ENCODE results near the gene CDC37L1.

Gene CDC37L1

DNA sequence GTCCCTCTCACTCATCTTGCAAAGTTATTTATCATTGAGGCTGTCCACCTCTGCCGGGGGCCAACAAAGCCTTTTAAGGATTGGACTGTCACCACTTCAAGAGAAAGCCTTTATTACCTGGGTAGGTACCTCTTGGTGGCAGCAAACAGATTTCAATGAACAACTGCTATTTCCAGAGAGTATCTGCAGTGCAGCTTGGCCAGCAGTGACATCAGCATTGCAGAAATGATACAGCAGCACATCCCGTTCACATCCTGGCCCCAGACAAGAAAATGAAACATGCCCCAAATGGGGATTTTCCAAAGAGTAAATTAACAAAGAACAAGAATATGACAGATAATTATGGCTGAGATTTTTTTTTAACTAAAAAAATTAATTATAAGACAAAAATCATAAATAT, 10.8 kb upstream of the CDC37L1 start:
- DNase-seq (ENCODE audit: low read depth, low spot score) = no peak

DNA sequence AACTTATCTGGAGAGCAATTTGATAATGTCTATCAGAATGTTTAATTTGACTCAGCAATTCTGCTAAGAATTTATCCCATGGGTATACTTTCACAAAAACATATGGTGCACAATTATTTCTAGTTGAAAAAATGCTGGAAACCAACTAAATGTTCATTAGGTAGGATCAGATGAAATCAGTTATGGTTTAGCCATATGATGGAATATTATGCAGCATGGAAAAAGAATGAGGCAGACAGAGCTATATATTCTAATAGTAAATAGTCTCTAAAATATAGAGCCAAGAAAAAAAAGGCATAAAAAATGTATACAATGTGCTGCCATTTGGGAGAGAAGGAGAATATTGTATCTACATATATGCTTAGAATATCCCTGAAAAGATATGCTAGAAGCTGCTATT, 9.5 kb upstream of the CDC37L1 start:
- DNase-seq (ENCODE audit: low read depth, low spot score) = no peak

DNA sequence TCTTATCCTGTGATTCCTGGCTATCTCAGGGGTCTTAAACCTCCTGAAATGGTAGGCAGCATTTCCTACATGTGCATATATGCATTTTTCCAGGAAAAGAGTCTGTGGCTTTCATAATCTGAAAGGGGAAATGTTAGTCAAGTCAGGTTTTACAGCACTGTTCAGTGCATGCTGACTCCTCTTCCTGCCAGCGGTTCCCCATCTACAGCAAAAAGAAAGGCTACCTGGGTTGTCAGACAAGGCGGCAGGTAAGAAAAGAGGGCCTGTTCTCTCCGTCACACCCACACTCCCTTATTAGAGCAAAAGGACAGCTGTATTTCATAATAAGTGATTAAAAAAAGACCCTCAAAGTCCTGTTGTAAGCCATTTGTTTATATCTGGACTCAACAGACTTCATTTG, 8.8 kb upstream of the CDC37L1 start:
- no peak for DNase-seq (ENCODE audit: low read depth, low spot score)

DNA sequence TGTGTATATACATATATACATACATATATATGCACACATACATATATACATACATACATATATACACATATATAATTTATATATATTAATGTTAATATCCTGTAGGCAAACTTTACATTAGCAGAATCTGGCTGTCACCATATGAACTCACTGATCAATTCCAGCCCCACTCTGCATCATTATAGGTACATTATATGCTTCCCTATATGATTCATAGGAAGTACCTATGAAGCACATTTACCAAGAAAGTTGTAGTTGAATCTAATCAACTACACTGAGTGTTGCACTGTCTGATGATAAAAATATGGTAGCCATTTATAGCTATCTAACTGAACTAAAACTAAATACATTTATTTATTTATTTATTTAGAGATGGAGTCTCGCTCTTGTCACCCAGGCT, 7.6 kb upstream of the CDC37L1 start:
- DNase-seq (ENCODE audit: low read depth, low spot score) = no peak

DNA sequence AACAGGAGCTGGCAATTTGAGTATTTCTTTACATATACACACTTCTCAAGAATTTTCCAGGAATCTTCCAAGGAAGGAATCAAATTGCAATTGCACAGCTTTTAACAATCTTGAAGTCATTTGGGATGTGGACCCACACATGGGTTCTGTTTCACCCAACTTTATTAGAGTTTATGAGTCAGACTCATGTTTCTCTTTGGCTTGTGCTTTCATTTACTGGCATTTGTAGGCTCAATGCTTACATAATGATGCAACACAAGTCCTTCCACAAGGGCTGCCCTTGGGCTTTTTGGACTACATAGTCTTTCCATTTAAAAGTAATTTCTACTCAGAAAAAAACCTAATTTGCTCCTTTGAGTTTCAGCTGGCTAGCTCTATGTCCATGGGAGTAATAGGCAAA, 4.6 kb upstream of the CDC37L1 start:
- no peak for DNase-seq (ENCODE audit: low read depth, low spot score)

DNA sequence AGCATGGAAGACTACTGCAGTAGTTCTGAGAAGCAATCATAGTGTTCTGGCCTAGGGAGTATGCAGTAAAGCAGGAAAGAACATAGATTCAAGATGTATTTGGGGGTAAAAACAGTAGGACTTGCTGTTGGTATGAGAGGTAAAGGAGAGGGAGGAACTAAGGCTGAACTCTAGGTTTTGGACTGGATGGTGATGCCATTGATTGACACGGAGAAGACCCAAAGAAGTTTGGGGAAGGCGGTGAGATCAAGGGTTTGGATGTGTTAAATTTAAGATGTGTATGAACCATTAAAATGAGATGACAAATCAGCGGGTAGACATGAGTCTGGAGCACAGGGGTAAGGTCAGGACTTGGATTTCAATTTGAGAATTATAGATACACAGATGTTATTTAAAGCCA, 2.0 kb upstream of the CDC37L1 start:
- DNase-seq (ENCODE audit: low read depth, low spot score) = no peak

DNA sequence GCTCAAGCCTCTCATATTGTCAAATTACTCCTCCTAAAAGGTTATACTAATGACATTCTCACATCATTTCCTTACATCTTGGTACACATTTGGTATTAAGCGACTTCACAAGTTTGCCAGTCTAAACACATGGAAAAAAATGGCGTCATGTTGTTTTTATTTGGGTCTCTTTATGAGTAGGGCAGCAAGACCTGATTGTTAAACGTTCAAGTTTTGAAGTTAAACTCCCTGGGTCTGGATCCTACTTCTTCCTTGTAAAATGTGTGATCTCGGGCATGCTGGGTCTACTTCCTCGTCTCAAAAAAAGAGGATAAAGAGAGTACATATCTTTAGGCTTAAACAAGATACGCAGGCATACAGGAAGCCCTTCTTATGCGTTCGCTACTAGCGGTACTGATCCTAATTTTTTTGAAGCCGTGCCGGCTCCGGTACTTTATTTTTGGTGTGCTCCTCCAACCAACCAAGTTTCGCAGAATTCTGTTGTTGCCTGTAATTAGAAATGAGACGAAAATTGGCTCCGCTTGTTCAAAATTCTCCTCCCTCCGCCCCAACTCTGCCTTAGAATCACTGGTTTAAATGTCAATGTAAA, 596 bp upstream of the CDC37L1 start:
- no peak for DNase-seq (ENCODE audit: low read depth, low spot score)

DNA sequence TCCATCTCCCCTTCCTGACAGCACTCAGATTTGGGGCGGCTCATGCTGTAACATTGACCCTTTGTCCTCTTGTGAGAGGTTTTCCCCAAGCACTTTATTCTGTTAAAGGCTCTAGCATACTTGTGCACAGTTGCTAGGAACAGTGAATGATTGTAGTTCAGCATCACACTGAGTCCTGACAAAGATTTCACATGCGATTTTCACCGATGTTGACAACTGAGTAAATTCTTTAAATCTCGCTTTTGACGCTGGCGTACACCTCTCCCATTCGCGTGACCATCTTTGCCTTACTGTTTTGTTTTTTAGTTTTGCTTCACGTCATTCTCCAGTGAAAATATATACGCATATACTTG, 780 bp downstream of the CDC37L1 start:
- DNase-seq (ENCODE audit: low read depth, low spot score) = no peak

DNA sequence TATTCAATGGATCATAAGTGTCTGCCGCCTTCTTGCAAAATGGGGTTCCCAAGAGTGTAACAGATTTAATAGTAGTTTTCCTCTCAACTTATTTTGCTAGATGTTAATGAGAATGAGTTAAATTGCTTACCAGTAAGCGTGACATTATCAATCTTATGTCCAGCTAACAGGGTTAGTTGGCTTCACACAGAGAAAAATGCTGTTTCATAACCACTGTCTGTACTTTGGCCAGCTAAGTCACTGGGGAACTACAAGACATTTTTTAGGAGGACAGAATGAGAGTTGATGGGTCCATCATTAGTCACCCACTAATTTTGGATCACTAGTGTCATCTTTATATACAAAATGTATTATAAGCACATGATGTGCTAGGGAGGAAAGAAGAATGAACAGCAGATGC, 1.4 kb downstream of the CDC37L1 start:
- no peak for DNase-seq (ENCODE audit: low read depth, low spot score)

DNA sequence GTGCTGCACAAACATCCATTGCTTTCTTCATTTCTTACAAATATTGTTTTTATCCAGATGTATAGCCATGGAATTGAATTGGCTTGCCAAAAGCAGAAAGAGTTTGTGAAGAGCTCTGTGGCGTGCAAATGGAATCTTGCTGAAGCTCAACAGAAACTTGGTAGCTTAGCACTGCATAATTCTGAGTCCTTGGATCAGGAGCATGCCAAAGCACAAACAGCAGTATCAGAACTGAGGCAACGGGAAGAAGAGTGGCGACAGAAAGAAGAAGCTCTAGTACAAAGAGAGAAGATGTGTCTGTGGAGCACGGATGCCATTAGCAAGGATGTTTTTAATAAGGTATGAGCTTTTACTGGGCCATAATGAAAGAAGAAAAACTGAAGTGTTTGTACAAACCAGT, 5.5 kb downstream of the CDC37L1 start:
- DNase-seq (ENCODE audit: low read depth, low spot score) = no peak

DNA sequence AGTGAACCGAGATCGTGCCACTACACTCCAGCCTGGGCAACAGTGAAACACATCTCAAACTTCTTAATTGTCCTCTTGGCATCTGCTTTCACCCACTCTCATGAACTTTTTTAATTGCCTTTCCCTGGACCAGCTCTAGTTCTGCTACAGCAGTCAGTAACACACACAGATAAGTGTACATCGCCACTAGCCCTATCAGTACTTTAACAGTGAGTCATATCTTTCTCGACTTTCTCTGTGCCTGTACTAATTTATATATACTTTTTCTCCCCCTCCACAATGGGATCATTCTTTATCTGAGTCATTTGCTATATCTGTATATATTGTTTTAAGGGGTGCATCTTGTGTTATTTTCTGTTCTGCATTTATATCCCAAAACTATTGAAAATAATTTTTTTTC, 6.7 kb downstream of the CDC37L1 start:
- no peak for DNase-seq (ENCODE audit: low read depth, low spot score)

DNA sequence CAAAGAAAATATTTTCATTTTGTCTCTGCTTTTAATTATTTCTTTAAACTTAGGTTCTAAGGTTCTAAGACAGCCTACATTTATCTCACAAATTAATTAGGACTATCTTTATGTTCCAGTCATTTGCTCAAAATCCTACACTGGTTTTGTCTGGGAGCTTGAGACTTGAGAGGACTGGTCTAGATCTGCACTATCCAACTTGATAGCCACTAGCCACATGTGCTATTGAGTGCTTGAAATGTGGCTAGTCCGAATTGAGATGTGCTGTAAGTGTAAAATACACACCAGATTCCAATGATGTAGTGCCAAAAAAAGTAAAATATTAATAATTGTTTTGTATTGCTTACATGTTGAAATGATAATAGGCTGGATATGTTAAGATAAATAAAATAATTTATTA, 7.2 kb downstream of the CDC37L1 start:
- no peak for DNase-seq (ENCODE audit: low read depth, low spot score)

DNA sequence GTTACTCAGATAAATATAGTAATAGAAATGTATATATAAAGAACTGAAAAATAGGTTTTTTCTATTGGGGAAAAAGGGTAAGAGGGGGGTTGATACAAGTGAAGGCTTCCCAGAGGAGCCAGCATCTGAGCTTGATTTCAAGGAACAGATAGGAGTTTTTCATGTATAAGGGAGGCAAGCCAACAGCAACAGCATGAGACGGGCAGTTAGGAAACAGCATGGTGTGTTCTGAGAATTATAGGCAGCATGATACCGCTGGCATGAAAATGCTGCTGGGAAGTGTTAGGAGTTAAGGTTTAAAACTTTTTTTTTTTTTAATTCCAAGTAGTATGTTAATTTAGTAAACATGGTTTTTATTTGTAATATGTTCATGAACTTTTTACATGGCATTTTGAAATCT, 9.7 kb downstream of the CDC37L1 start:
- DNase-seq (ENCODE audit: low read depth, low spot score) = no peak

DNA sequence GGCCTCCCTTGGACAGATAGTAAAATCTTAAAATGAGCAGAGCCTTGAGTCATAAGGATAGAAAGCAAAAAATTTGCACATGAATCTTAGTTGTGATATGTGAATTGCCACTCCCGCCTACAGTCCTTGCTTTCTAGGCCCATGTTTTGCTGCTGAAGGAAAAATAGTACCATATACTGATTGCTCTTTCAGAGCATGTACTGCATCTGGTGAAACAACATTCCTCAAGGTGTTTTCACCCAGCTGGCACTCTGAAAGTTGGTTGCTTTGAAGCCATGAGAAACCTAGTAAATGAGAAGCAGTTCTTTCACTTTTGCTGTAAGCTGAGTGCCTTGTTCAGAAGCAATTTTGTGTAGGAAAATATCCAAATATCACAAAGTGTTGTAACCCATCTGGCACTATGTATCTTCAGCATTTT, 10.3 kb downstream of the CDC37L1 start:
- DNase-seq (ENCODE audit: low read depth, low spot score) = no peak

DNA sequence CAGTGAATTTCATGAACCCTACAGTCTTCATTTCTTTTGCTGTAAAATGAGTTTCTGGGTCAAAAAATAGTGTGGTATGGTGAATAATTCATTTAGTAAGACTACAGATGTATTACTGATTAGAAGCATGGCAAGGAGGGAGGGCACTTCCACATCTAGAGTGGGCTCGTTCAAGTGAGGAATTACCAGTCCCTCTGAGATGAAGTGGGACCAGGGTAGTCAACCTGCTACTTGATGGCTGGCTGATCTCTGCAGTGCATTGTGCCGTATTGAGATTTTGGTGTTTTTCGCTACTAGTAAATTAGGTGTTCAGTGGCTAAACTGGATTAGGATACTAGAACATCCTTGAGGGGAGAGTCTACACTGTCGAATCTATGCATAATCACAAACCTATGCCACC, 10.8 kb downstream of the CDC37L1 start:
- no peak for DNase-seq (ENCODE audit: low read depth, low spot score)

DNA sequence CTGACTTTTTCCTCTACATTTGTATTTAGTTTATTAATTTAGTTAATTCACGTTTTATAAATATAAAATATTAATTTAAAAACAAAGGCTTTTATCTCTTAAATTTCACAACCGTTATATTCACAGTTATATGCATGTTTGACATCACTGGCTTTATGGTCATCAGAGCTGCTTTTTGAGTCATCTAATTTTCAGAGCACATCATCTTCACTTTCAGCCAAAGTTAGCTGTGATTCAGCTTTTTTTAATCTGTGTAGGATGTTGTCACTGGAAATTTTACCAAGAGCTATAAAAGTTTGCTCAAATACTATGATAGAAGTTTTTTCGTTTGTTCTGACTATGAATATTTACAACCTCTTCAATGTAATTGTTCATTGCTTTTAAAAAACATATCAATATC, 12.4 kb downstream of the CDC37L1 start:
- no peak for DNase-seq (ENCODE audit: low read depth, low spot score)

DNA sequence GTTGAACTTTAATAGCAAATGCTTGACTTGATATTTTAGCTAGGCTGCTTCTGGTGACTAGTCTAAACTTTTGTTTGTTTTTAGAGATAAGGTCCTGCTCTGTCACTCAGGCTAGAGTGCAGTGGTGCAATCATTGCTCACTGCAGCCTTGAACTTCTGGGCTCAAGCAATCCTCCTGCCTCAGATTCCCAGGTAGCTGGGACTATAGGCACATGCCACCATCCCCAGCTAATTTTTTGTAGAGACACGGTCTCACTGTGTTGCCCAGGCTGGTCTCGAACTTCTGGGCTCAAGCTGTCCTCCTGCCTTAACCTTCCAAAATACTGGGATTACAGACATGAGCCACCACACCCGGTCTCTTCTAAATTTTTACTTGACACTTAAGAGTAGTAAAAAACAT, 20.7 kb downstream of the CDC37L1 start:
- no peak for DNase-seq (ENCODE audit: low read depth, low spot score)

DNA sequence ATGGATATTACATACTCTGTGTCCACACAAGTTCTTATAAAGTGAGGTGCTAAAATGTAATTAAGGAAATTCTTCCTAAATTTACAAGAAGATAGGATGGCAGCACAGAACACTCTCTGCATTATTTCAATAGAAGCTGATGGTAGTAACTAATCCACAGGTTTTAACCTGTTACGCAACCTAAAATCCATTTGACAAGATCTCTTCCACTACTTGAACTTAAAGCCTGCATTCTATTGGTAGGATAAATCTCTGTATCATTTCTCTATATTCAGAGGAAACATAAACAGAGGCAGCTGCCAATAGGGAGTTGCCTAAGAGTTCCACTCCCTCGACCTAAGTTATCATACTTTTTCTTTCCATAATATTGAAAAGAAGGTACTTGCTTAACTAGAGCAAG, 21.6 kb downstream of the CDC37L1 start:
- no peak for DNase-seq (ENCODE audit: low read depth, low spot score)

DNA sequence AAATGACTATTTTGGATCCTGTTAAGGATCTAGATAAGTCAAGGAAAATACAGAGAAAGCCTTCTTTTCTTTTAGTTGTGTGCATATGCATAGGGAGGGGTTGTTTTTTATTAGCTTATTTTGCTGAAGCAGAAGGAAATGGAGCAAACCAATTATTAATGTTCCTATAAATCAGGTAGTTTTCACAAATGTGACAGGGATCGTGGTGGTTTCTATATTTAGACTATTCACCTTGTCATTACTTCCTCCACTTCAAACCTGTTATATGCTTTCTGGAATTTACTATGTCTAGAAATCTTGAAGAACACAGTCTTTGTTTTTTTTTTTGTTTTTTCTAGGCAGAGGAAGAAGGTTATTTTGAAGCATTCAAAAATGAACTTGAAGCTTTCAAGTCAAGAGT, 22.2 kb downstream of the CDC37L1 start:
- DNase-seq (ENCODE audit: low read depth, low spot score) = no peak

DNA sequence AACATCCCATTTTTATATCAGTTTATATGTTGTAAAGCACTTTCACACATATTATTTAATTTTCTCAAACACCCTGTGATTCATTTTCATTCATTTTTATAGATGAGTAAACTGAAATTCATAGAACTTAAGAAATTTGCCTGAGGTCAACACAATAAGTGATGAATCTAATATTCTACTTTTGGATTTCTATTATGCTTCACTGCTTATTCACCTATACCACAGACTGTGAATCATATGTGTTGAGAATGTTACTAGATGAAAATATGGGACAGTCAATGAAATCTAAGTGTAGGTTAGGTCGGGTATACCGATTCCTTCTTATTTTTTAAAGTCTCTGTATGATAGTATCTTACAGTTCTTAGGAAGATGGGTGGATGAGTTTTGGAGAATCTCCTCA, 24.8 kb downstream of the CDC37L1 start:
- DNase-seq (ENCODE audit: low read depth, low spot score) = no peak

DNA sequence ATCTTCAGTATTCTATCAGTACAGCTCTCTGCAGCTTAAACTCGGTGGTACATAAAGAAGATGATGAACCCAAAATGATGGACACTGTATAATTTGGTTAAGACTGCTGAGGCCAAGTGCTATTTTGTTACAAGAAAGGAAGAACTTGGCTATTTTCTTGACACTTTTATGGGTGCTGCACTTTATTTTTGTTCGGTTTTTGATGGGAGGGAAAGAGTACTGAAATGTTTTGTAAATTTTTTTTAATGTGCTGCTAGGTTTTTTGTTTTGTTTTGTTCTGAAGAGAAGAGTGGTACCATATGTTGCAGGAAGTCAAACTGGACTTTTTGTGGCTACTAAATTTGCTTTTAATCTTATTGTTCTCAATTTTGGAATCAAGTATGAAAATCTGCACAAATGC, 26.7 kb downstream of the CDC37L1 start:
- no peak for DNase-seq (ENCODE audit: low read depth, low spot score)

DNA sequence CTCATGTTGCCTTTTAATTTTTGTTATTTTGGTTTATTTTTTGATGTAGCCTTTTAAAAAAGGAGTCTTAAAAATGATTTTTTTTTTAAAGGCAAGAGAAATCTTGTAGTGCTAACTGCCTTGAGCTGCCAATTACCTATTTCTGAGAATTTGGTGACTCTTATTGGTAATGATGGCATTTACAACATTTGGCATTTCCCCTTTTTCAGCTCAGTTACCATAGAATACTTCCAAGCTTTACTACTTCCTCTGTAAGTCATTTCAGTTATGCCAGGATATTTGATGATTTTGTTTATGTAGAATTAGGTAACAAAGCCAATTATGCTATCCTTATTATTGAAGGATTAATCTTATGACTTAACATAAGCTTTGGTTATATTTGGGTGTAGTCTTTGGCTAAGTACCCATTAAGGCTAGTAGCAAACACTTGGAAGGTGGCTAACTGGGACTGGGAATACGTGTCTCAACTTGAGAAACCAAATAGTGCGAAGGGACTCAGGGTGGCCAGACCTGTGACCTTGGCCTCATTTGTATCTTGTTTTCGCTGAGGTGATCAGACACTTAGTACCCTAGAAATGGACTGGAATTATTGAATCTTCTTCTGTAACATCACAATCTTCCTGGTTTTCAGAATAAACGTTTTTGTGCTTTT, 27.7 kb downstream of the CDC37L1 start:
- DNase-seq (ENCODE audit: low read depth, low spot score) = no peak

DNA sequence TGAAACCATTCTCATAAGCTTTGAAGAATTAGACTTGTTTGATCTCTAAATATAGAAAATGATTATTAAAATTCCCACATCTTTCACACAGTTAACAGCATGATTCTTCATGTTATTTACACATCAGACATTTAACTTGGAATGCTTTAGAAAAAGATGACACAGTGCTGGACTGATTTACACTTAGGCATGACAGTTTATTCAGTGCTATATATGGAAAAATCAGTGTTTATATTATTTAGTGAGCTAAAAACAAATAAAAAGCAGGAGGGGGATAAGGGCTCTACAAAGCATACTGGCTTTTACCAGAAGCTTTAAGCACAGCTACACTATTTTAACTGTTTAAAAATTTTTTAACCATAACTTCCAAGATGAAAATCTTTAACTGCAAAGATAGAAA, 30.0 kb downstream of the CDC37L1 start:
- no peak for DNase-seq (ENCODE audit: low read depth, low spot score)

DNA sequence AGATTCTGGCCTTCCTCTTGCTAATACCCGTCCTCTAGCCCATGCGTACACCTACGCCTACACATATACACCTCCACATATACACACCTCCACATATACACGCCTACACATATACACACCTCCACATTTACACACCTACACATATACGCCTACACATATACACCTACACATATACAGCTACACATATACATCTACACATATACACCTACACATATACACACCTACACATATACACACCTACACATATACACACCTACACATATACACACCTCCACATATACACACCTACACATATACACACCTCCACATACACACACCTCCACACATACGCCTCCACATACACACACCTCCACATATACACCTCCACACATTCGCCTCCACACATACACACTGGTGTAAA, 34.5 kb downstream of the CDC37L1 start:
- no peak for DNase-seq (ENCODE audit: low read depth, low spot score)
